ENCODE data around the gene CACNA1I. TPM values are rescaled to one million over a fixed set of nuclear protein-coding genes. Genes with fewer than 3 reads are reported as not detected.

The CACNA1I gene
- total RNA-seq, 6 experiments from 2014 or later: 0.06 TPM; not detected in 5

GRCh38 chr22:39628563-39629080, 58.1 kb downstream of the CACNA1I start:
- ATAC-seq: peak in 1 of 4 donors; percentile 6
- intact Hi-C loops (cut with DNase I): loop anchor here in 1 of 2 donors (5.0 kb wide), 1 partner anchor 399 kb away; no protein-coding TSS in a partner anchor
- Histone ChIP-seq H3K4me1 (no peaks in the 10 kb centered on the region), H3K27ac (no peak overlapping the region), H3K9me3 (no peaks in the 10 kb centered on the region), H3K27me3 (peaks cover 0 to 3% of the 10 kb centered on the region in 2 donors), H3K4me3 (no peak overlapping the region), H3K36me3 (no peaks in the 10 kb centered on the region)
- TF ChIP-seq POLR2A (IDR thresholded peaks at IDR 0.05) (no peak), CTCF (IDR thresholded peaks at IDR 0.05) (no peak)
- WGBS (ENCODE audit: insufficient coverage, low coverage, low lambda C conversion rate, missing lambda C conversion rate): no CpG with 5 or more reads among the region's 12 CpGs
- no peak for DNase-seq

- ATAC-seq (no peak), DNase-seq (no peak)
- Histone ChIP-seq H3K4me1 (no peaks in the 10 kb centered on the region), H3K27me3 (peaks cover 0 to 3% of the 10 kb centered on the region in 2 donors), H3K27ac (no peak overlapping the region), H3K4me3 (no peak overlapping the region), H3K9me3 (no peaks in the 10 kb centered on the region), H3K36me3 (no peaks in the 10 kb centered on the region)
- intact Hi-C loops (cut with DNase I): loop anchor here in 1 of 2 donors (5.0 kb wide), 1 partner anchor 397 kb away; no protein-coding TSS in a partner anchor
- TF ChIP-seq POLR2A (IDR thresholded peaks at IDR 0.05) (no peak), CTCF (IDR thresholded peaks at IDR 0.05) (no peak)
- WGBS (ENCODE audit: insufficient coverage, low coverage, low lambda C conversion rate, missing lambda C conversion rate): 48% methylated on average over 7 of the region's 8 CpGs
Observed at GRCh38 chr22:39629851-39630250, 59.3 kb downstream of the CACNA1I start.

- Histone ChIP-seq H3K36me3 (no peaks in the 10 kb centered on the region), H3K27me3 (peaks cover 0 to 3% of the 10 kb centered on the region in 2 donors), H3K9me3 (no peaks in the 10 kb centered on the region), H3K27ac (no peak overlapping the region), H3K4me3 (no peak overlapping the region), H3K4me1 (no peaks in the 10 kb centered on the region)
- no peak for DNase-seq
- ATAC-seq: no peak
- no peak for TF ChIP-seq POLR2A (IDR thresholded peaks at IDR 0.05)
- no peak for TF ChIP-seq CTCF (IDR thresholded peaks at IDR 0.05)
- intact Hi-C loops (cut with DNase I): no loop called here
- 40% methylated on average over 2 of the region's 8 CpGs for WGBS (ENCODE audit: insufficient coverage, low coverage, low lambda C conversion rate, missing lambda C conversion rate)
Observed at GRCh38 chr22:39630721-39631120, 60.2 kb downstream of the CACNA1I start.

GRCh38 chr22:39631381-39632286, 61.1 kb downstream of the CACNA1I start:
- no peak overlapping the region for H3K27ac ChIP-seq
- TF ChIP-seq POLR2A (IDR thresholded peaks at IDR 0.05): no peak
- TF ChIP-seq CTCF (IDR thresholded peaks at IDR 0.05): no peak
- intact Hi-C loops (cut with DNase I): no loop called here
- ATAC-seq (no peak), DNase-seq (no peak)
- WGBS (ENCODE audit: insufficient coverage, low coverage, low lambda C conversion rate, missing lambda C conversion rate): 57% methylated on average over 5 of the region's 16 CpGs
- H3K27me3 ChIP-seq: peaks cover 0 to 3% of the 10 kb centered on the region in 2 donors
- H3K4me3 ChIP-seq: no peak overlapping the region
- H3K36me3 ChIP-seq: no peaks in the 10 kb centered on the region
- H3K9me3 ChIP-seq: no peaks in the 10 kb centered on the region
- no peaks in the 10 kb centered on the region for H3K4me1 ChIP-seq
